ENCODE measurements around the gene ERI3. TPM values are rescaled to one million over a fixed set of nuclear protein-coding genes. Genes with fewer than 3 reads are reported as not detected.

Gene ERI3
- polyA plus RNA-seq, 2 of the 4 experiments (the other 2 are of a cell fraction), result 43.4 to 44.7 TPM

GRCh38 chr1:44377925-44378784 lies 23.1 kb upstream of the ERI3 start:
- DNase-seq (ENCODE audit: low read depth in 1 of 2, low spot score in 1 of 2), result peak; percentile 35 to 46
- H3K27ac ChIP-seq, result no peak overlapping the region
- ChIA-PET POLR2A (interaction anchor here (0.9 kb wide), 1 partner anchor 275 kb away, joined by 3 read pairs; no protein-coding TSS in a partner anchor), CTCF (interaction anchor here (0.5 to 3.1 kb wide), 37 partner anchors 9 to 275 kb away, joined by 3 to 35 read pairs (median 4); no protein-coding TSS in a partner anchor)
- WGBS (ENCODE audit: missing lambda C conversion rate), result 65% methylated on average over 12 of the region's 12 CpGs
- peak; percentile 59 to 80; a peak in 5 of 6 replicates for ATAC-seq
- H3K9me3 ChIP-seq, result no peaks in the 10 kb centered on the region
- no peak for FAIRE-seq
- peak; percentile 56 for TF ChIP-seq CTCF (IDR thresholded peaks at IDR 0.05)
- peak; percentile 71 for TF ChIP-seq SMC3 (IDR thresholded peaks at IDR 0.05)
- TF ChIP-seq RAD21 (conservative IDR thresholded peaks at IDR 0.05 in 1 of 2, IDR thresholded peaks at IDR 0.05 in 1 of 2), result peak; percentile 64 to 80
- no peak for TF ChIP-seq ELK1 (IDR thresholded peaks at IDR 0.05; ENCODE audit: low read depth, low read length)
- no peak overlapping the region for H3K4me3 ChIP-seq
- no peaks in the 10 kb centered on the region for H3K4me1 ChIP-seq
- H3K4me2 ChIP-seq, result no peak overlapping the region

GRCh38 chr1:44375547-44375946 lies 20.5 kb upstream of the ERI3 start:
- no peak overlapping the region for H3K4me2 ChIP-seq
- DNase-seq (ENCODE audit: low read depth in 1 of 2, low spot score in 1 of 2) (no peak), ATAC-seq (no peak), FAIRE-seq (no peak)
- no peaks in the 10 kb centered on the region for H3K4me1 ChIP-seq
- H3K4me3 ChIP-seq, result no peak overlapping the region
- no peak overlapping the region for H3K27ac ChIP-seq
- ChIA-PET CTCF (interaction anchor here (2.1 kb wide), 1 partner anchor 219 kb away, joined by 10 read pairs; no protein-coding TSS in a partner anchor), POLR2A (no interaction called here)
- no peaks in the 10 kb centered on the region for H3K9me3 ChIP-seq
- WGBS (ENCODE audit: missing lambda C conversion rate), result 81% methylated on average over 6 of the region's 6 CpGs
- TF ChIP-seq MYC (IDR thresholded peaks at IDR 0.05; ENCODE audit: borderline replicate concordance, low read length) (no peak), ZFP36 (IDR thresholded peaks at IDR 0.05; ENCODE audit: borderline replicate concordance, partially characterized antibody) (peak; percentile 61)

GRCh38 chr1:44371206-44371605 lies 16.1 kb upstream of the ERI3 start:
- no peak overlapping the region for H3K27ac ChIP-seq
- H3K4me1 ChIP-seq, result no peaks in the 10 kb centered on the region
- TF ChIP-seq FOSL2 (IDR thresholded peaks at IDR 0.05) (no peak), FOSL2 (CRISPR knock-in tag; IDR thresholded peaks at IDR 0.05) (no peak), ZSCAN20 (CRISPR knock-in tag; IDR thresholded peaks at IDR 0.05) (no peak), FOSB (CRISPR knock-in tag; IDR thresholded peaks at IDR 0.05) (no peak), CHD2 (IDR thresholded peaks at IDR 0.05; ENCODE audit: low read length, partially characterized antibody) (no peak), HDAC2 (IDR thresholded peaks at IDR 0.05) (no peak), HOXA7 (CRISPR knock-in tag; IDR thresholded peaks at IDR 0.05) (no peak), RNF2 (IDR thresholded peaks at IDR 0.05; ENCODE audit: borderline replicate concordance, low read depth) (no peak), KDM1A (IDR thresholded peaks at IDR 0.05; ENCODE audit: low read depth) (no peak), FOXS1 (CRISPR knock-in tag; IDR thresholded peaks at IDR 0.05) (no peak), RCOR1 (IDR thresholded peaks at IDR 0.05; ENCODE audit: low read depth, low read length) (no peak), EHMT2 (IDR thresholded peaks at IDR 0.05; ENCODE audit: low read depth) (no peak), E2F6 (IDR thresholded peaks at IDR 0.05; ENCODE audit: borderline replicate concordance, low read depth) (no peak), ZFP36 (IDR thresholded peaks at IDR 0.05; ENCODE audit: borderline replicate concordance, partially characterized antibody) (no peak), MAX (IDR thresholded peaks at IDR 0.05) (no peak), KDM5A (IDR thresholded peaks at IDR 0.05) (no peak), BCL3 (IDR thresholded peaks at IDR 0.05) (no peak), EHF (CRISPR knock-in tag; IDR thresholded peaks at IDR 0.05) (no peak)
- ATAC-seq (no peak), FAIRE-seq (no peak), DNase-seq (ENCODE audit: low read depth in 1 of 2, low spot score in 1 of 2) (no peak)
- H3K4me2 ChIP-seq, result no peak overlapping the region
- no peak overlapping the region for H3K4me3 ChIP-seq
- H3K9me3 ChIP-seq, result no peaks in the 10 kb centered on the region
- POLR2A ChIA-PET, result interaction anchor here (0.7 kb wide), 1 partner anchor 43 kb away, joined by 5 read pairs; no protein-coding TSS in a partner anchor
- CTCF ChIA-PET, result interaction anchor here (1.5 to 1.6 kb wide), 2 partner anchors 224 to 281 kb away, joined by 3 to 4 read pairs; no protein-coding TSS in a partner anchor
